ENCODE data around the gene CDR2. TPM values are rescaled to one million over a fixed set of nuclear protein-coding genes. Genes with fewer than 3 reads are reported as not detected.

Gene CDR2
- total RNA-seq, 4 donors from 2014 or later, result 12.1 to 55.7 (median 21.7) TPM

- Histone ChIP-seq H3K36me3 (no peaks in the 10 kb centered on the region), H3K27ac (peak within 1 kb of the TSS; percentile 90 to 93), H3K4me1 (no peaks in the 10 kb centered on the region), H3K9me3 (no peaks in the 10 kb centered on the region), H3K27me3 (no peaks in the 10 kb centered on the region), H3K4me3 (peak within 1 kb of the TSS; percentile 78 to 90)
- peak; percentile 89 to 99 (median 99) for TF ChIP-seq CTCF (IDR thresholded peaks at IDR 0.05)
- TF ChIP-seq POLR2A (IDR thresholded peaks at IDR 0.05), result peak in 1 of 2 donors; percentile 66
- peak; percentile 99 to 100 for DNase-seq
- intact Hi-C loops (cut with DNase I; ENCODE audit: low total_unique reads), result loop anchor here (2.0 kb wide), 1 partner anchor 102 kb away; no protein-coding TSS in a partner anchor
Measured at GRCh38 chr16:22297114-22297870, 77.1 kb downstream of the CDR2 start, which contains the start of gene POLR3E. TSS of gene POLR3E (plus strand) at chr16:22297409. CDS start at chr16:22302969, 5,560 bp downstream.

DNA sequence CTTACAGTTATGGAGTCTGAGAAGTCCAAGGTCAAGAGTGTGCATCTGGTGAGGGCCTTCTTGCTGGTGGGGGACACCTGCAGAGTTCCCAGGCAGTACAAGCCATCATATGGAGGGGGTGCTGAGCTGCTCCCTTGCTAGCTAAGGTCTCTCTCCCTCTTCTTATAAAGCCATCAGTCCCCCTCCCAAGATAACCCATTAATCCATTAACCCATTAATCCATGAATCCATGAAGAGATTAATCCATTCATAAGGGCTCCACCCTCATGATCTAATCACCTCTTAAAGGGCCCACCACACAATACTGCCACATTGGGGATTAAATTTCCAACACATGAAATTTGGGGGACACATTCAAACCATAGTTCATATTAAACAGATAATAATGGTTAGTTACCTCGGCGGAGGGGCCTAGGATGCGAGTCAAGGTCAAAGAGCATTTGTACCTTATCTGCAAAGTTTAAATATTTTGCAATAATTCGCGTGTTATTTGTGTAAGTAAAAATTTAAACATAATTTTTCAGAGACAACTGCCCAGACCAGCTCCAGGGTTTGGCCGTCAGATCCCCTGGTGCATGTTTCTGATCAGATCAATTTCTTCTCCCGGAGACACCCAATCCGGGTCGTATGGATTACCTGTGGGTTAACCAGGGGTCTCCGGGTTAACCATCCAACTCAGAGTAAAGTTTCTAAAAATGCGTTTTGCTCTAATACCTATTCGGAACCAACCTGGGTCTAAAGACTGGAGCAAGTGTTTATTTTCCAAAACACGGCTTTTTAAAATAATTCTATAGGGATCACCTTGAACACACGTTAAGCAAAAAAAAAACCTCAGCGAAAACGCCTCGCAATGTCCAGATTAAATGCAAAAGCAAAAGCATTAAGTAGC is 78.0 kb downstream of the CDR2 start:
- Histone ChIP-seq H3K27ac (peak overlapping the region; percentile 44 to 74), H3K36me3 (no peaks in the 10 kb centered on the region), H3K9me3 (no peaks in the 10 kb centered on the region), H3K27me3 (no peaks in the 10 kb centered on the region), H3K4me1 (no peaks in the 10 kb centered on the region), H3K4me3 (peak overlapping the region; percentile 78 to 90)
- DNase-seq, result no peak
- intact Hi-C loops (cut with DNase I; ENCODE audit: low total_unique reads), result loop anchor here (2.0 kb wide), 1 partner anchor 102 kb away; no protein-coding TSS in a partner anchor
- TF ChIP-seq CTCF (IDR thresholded peaks at IDR 0.05), result no peak
- no peak for TF ChIP-seq POLR2A (IDR thresholded peaks at IDR 0.05)

Other genes starting within 250 kb of the CDR2 start
- not detected for gene SDR42E2, start 212.1 kb downstream of the CDR2 start, total RNA-seq
- 10 to 100 TPM; 17.4 to 82.0 (median 35.5) TPM for gene EEF2K, start 168.3 kb downstream of the CDR2 start, total RNA-seq
- gene POLR3E, start 77.2 kb downstream of the CDR2 start, total RNA-seq, result 100 to 1,000 TPM in 1 of 4 donors, 10 to 100 TPM in 3; 45.1 to 179 (median 64.5) TPM
- gene NPIPB5, start 136.3 kb upstream of the CDR2 start, total RNA-seq, result 100 to 1,000 TPM in 2 of 4 donors, 10 to 100 TPM in 2; 40.3 to 527 (median 150) TPM

Data from uterus (tissue), 4 donors.